Occipital lobe (tissue), 2 donors: Measurements from ENCODE around the gene PARP6. TPM values are rescaled to one million over a fixed set of nuclear protein-coding genes. Genes with fewer than 3 reads are reported as not detected.

Experiments
- DNase-seq: peaks from one replicate; lab custom pipeline; 2025; lab: John Stamatoyannopoulos, UW
- total RNA-seq: library from RNA; depleted of rRNA; stranded (reverse); fragments of >200 nt; gene quantifications from one replicate; pipeline ENCODE4 v1.2.3, GENCODE V29; 2014

The PARP6 gene
- total RNA-seq, 1 donor from 2014 or later = 54.6 TPM

DNA sequence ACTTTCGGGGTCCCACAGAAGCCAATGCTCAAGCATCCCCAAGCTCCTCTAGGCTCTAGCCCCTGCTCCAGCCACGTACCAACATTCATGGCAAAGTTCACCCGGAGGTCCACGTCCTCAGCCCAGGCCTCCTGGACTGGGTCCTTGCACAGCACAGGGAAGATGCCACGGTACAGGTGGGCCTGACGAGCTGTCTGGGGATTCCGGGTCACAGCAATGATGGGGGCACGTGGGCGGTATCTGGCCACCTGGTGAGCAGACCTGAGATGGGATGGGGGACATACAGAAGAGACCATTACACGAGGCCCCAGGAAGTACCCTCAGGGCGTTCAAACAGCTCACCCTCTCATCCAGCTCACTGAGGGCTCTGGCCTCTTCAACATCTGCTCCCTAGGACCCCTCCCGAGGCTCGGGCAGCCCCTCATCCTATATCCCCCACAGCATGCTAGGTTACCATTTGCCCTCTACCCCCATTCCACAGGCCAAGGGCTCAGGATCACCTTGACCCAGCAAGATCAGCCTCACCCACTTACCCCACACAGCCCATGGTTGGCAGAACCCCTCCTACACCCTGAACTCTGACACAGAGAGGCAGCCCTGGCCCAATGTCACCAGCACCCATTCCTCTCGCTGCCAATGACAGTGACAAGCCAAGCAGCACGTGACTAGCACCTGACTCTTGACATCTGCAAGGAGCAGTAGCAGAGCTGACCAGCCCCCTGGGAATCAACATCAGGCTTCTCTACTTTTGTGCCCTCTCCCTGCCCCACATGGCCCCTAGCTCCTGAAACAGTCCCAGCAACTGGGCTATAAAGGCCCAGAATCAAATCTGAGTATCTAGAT lies 71.7 kb downstream of the PARP6 start:
- DNase-seq = no peak

GRCh38 chr15:72199721-72200212 lies 72.6 kb downstream of the PARP6 start:
- DNase-seq = peak; percentile 36

DNA sequence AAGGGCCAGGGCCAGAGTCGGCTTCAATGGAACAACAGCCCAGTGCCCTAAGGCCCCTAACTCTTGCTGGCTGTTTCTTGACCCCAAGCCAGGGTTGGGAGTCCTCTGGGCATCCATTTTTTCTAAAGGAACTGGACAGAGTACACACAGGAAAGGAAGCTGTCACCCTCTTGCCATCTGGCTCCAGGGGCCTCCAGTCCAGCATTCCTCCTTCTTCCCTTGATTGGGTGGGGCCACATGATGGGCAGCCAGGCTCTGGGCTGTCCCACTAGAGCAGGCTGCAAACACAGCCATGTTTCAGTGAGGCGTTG lies 73.2 kb downstream of the PARP6 start:
- DNase-seq = no peak

- no peak for DNase-seq
Observed at GRCh38 chr15:72198356-72199204, 73.8 kb downstream of the PARP6 start.

DNA sequence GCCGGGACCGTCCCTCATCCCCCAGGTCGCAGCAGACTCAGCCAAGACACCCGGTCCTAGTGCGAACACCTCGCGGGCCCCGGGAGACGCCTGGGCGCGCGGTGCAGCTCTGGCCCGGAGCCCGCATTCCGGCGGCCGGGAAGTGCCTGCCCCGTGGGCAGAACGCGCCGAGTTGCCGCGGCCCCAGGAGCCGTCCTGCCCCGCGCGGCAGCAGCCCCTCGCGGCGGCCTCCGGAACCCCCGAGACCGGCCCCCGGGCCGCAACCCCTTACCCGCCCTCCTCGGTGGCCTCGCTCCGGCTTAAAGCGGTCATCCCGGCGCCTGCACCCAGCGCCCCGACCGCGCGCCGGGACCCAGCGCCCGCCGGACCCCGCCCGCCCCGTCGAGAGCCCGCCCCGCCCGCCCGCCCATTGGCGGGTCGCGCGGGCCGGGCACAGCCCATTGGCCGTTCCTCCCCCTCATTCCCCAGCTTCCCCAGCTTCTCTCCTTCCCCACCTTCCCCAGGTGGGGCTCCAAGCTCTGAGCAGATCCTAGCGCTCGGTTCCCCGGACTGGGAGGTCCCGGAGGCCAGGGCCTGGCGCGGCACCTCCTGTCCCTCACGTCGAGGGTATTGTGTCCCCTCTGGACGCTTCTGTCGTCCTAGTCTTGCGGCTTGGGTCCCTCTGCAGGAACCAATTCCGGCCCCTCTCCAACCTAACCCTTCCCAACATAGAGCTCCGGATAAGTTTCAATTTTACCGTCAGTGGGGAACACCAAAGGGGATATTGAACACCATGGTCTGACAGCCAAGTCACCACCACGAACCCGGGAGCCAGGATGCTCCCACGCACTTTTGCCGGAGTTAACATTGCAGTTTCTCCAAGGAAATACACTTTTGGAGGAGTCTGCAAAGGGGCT lies 74.6 kb downstream of the PARP6 start, which contains the start of gene GRAMD2A:
GRAMD2A (minus strand) TSS at position 328 of the 896 bp plus-strand sequence.
- no peak for DNase-seq

DNA sequence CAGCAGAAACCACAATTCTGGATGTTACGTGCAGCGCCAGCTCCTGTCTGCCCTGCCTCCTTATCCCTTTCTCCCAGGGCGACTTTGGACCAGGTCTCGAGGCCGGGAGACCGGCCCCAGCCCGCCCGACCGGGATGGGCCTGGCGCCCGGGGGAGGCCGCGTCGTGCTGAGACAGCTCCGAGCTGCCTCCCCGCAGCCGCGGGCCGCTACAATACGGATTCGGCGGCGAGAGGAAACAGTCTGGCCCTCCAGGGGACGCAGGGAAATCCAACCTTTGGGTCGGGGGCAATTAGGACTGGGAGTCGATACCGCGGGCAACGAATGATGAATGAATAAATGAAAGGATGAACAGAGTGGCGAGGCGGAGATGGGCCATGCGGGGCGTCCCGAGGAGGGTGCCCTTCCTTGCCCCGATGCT lies 75.3 kb downstream of the PARP6 start:
- DNase-seq = no peak

GRCh38 chr15:72196409-72197040 lies 75.8 kb downstream of the PARP6 start:
- no peak for DNase-seq

DNA sequence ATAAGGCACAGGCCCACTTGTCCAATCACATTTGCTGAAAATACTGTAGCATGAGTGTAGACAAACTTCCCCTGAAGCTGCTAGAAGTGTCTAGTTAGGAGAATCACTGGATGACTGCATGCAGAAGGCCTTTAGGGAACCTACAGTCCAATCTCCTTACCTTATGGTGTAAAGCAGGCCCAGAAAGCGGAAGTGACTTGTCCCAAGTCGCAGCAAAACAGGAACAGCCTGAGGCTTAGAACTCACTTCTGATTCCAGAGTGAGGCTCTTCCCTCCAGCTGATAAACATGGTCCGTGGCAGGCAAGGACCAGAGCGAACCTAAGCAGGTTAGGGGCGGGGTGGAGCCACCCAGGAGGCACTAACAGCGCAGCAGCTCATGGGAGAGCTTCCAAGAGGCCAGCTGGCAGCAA lies 77.2 kb downstream of the PARP6 start:
- no peak for DNase-seq

DNA sequence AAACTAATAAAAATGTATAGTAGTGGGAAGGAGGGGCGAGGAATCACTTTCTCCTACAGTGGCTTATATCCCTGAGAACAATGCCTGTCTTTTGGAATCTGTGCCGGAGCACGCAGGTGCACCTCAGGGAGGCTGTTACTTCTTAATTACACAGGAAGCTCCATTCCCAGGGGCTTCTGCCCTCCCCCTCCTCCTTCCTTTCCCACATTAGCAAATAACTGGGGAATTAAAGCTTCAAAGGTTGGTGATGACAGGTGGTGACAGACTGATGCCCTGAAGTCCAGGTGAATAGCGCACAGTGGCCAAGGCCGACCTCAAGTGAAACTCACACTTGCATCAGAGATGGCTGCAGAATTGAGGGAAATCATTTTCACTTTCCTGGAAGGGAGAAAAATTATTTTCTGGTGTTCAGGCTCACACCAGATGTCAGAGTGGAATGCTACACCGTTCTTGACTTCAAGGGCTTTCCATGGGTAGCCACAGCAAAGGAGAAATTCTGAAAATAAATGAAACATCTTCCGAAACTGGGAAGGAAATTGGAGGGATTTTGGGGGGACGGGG lies 78.4 kb downstream of the PARP6 start:
- no peak for DNase-seq

DNA sequence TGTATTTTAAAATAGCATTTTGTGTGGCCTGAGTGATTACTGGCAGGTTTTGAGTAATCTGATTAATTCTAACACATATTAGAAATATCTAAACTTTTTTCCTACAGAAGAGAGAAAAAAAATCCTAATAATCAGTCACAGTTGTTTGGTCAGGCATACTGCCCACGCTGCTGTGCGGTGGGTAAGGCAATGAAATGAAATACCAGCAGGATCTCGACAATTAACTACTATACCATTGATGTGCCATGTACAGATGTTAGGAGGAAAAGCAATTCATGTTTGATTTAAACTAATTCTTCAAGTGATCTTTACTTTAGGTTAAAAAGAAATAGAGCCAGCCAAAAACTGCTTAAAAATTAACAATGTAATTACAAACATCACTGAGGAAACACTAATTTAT lies 79.9 kb downstream of the PARP6 start:
- no peak for DNase-seq

Other genes with a start within 250 kb of the PARP6 start
- 155 TPM for gene MYO9A, start 154.4 kb downstream of the PARP6 start, total RNA-seq
- 6.9 TPM for gene SENP8, start 154.2 kb downstream of the PARP6 start, total RNA-seq
- gene GRAMD2A, start 74.8 kb downstream of the PARP6 start, total RNA-seq = 0.47 TPM
- 258 TPM for gene PKM, start 41.4 kb downstream of the PARP6 start, total RNA-seq
- 6.7 TPM for gene CELF6, start 47.6 kb upstream of the PARP6 start, total RNA-seq
- gene HEXA, start 103.5 kb upstream of the PARP6 start, total RNA-seq = 34.8 TPM
- not detected for gene TMEM202, start 125.8 kb upstream of the PARP6 start, total RNA-seq
- gene ARIH1, start 201.8 kb upstream of the PARP6 start, total RNA-seq = 42.7 TPM